NCI-H1930 (cell line): Measurements from ENCODE around the gene ARSG.

Source experiments
- DNase-seq, 2 experiments: peaks; one replicate each; lab custom pipeline; 2025; lab: John Stamatoyannopoulos, UW

Gene ARSG

DNA sequence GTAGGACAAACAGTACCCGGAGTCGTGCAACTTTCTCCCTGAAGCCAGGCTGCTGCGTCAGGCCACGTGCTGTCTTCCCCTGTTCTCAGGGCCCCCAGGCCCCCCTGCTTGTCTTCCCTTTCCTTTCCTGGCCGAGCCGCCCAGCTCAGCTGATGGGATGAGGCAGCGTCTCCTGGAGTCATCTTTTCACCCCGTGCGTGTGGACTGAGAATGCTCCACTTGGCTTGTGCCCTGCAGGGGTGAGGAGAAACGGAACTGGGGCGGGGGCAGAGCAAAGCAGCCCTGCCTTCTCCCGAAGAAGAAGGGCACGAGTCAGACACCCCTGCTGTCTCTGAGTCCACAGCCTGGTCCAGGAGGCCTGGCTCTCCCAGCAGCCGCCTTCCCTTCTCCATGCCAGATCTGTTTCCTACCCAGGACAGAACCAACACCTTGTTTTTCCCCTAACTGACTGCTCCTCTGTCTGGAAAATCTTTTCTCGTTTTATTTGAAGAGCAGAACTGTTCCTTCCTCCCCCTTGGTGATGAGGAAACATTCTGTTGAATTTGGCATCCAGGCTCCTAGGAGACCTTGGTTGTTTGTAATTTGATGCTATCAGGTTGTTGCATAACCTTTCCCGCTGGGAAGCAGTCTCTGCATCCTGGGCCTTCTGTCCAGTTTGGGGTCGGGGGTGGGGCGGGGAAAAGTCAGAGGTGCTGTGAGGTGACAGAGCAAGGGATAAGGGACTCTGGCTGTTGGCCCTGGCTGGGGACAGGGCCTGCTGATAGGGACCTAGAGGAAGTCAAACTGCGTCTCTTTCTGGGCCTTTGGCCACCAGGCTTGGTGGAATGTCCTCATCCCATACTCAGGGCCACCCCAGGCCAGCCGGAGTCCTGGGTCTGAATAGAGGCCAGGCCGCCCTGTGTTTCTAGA is 87.2 kb downstream of the ARSG start:
- DNase-seq: peak; percentile 12 to 36

DNA sequence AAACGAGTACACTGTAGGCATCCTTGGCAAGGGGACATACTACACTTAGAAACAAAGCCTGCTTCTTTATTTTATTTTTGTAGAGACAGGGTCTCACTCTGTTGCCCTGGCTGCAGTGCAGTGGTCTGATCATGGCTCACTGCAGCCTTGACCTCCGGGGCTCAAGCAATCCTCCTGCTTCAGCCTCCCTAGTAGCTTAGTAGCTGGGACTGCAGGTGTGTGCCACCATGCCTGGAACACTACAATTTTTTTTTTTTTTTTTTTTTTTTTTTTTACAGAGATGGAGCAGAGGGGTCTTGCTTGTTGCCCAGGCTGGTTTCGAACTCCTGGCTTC is 87.8 kb downstream of the ARSG start:
- DNase-seq: no peak

DNA sequence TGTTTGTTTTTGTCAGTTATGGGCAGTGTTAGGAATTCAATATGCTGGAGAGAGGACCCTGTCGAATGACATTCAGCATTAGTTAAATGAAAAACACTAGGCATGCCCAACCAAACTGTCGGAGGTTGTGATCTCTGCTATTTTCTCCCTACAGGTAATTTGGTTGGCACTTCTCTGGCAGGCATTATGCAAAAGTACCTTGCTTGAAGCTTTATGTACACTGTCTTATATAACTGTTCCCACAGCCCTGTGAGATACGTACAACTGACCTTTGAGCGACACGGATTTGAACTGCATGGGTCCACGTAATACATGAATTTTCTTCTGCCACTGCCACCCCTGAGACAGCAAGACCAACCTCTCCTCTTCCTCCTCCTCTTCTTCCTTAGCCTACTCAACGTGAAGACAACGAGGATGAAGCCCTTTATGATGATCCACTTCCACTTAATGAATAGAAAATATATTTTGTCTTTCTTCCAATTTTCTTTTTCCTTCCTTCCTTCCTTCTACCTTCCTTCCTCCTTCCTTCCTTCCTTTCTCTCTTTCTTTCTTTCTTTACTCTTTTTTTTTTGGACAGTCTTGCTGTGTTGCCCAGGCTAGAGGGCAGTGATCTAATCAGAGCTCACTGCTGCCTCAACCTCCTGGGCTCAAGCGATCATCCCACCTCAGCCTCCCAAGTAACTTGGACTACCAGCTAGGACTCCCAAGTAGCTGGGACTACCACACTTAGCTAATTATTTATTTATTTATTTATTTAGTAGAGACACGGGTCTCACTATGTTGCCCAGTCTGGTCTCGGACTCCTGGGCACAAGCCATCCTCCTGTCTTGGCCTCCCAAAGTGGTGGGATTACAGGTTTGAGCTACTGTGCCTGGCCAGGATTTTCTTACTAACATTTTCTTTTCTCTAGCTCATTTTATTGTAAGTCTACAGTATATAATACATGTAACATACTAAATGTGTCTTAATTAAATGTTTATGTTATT is 88.7 kb downstream of the ARSG start:
- no peak for DNase-seq

GRCh38 chr17:68381076-68381900 is 90.0 kb downstream of the ARSG start:
- DNase-seq: no peak

DNA sequence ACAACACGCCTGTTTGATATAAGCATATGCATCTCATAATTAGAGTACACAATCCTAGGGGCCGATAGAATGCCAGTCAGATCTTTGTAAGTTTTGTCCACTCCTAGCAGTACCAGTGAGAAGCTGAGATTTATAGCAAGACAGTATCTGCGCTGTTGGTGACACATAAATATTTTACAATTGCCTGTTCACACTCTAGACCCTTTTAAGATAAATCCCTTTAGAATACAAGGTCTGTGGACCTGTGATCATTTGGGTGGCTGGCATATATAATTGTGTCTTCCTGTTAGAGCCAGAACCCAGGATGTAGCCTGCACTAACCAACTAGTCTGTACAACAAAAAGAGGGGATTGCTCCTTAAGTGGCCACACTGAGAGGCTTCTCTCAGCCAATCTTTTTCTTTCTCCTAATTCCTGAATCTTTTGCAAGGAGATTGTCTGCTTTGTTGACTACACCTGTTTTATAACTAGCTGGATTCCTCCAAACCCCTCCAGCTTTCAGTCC is 91.3 kb downstream of the ARSG start:
- no peak for DNase-seq

DNA sequence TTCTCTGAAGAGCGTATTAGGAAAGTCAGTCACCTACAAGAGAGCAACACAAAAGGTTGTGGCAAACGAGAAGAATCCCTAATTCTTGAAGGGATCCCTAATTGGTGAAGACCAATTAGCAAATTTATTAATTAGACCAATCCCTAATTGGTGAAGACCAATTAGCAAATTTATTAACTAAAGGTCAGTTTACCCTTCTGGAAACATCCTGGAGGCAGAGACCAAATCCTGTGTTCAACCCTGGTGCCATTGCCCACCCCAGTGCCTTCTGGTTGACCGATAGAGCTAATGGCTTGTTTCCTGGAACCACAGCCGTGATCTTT is 91.8 kb downstream of the ARSG start:
- DNase-seq: no peak

GRCh38 chr17:68383443-68384321 is 92.4 kb downstream of the ARSG start:
- no peak for DNase-seq

DNA sequence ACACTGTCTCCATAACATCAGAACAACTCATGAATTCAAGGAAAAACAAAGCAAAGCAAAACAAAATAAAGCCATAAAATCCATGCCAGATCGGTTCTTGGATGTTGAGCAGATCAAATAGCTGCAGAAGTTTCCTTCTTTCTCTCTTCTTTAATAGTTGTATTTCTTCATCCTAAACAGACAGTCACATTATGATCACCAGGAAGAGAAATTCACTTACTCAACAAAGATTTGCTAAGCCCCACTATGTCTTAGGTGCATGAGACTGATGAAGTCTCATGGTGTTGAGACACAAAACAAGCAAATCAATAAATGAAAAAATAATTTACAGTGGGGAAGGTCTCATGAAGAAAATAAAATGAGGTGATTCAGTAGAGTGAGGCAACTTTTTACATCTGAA is 93.2 kb downstream of the ARSG start:
- DNase-seq: no peak

DNA sequence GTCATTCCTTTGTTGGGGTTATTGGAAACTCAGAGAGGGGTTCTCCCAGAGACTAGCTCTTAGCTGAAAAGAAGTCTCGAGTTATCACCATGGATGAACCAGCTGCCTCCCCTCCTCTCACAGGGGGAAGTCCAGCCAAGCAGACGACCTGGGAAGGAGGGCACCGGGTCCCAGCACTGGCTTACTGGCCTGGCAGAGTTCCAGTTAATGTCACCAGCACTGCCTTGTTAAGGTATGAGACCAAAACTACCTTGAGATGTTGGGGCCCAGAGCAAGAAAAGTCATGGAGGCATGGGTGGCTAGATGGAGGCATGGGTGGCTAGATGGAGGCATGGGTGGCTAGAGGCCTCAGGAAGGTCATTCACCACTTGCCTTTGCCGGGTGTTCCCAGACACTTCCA is 93.6 kb downstream of the ARSG start:
- DNase-seq: no peak

DNA sequence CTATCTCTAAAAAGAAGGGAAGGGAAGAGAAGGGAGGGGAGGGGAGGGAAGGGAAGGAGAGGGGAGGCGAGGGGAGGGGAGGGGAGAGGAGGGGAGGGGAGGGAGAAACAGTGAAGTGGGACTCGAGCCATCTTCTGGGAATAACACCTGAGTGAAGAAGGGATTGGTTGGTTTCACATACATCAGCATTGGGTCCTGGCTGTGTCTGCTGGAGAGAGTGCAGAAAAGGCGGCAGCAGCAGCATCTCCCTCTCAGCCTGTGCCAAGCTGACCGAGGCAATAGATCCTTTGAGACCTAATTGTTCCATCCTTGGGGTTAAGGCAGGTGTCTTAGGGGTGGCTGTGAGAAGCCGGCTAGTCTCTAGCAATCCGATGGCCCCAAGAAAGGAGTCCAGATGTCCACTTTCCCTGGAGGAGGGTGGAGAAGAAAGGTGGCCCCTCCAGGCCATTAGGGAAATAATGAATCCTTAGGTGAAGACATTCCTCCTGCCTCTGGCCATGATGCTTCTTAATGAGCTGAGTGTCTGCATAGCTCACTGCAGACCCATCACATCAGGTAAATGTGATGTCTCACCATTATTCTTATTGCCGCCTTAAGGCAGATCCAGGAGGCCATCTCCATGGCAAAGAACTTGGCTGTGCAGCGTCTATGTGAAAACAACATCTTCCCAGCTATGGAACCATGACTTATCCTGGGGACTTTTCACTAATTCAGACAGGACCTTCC is 94.4 kb downstream of the ARSG start:
- no peak for DNase-seq

GRCh38 chr17:68387435-68388218 is 96.3 kb downstream of the ARSG start:
- no peak for DNase-seq

GRCh38 chr17:68389041-68389440 is 97.7 kb downstream of the ARSG start:
- no peak for DNase-seq

- no peak for DNase-seq
Observed at GRCh38 chr17:68390888-68391545, 99.7 kb downstream of the ARSG start.

- DNase-seq: no peak
Observed at GRCh38 chr17:68391561-68392268, 100.4 kb downstream of the ARSG start.

DNA sequence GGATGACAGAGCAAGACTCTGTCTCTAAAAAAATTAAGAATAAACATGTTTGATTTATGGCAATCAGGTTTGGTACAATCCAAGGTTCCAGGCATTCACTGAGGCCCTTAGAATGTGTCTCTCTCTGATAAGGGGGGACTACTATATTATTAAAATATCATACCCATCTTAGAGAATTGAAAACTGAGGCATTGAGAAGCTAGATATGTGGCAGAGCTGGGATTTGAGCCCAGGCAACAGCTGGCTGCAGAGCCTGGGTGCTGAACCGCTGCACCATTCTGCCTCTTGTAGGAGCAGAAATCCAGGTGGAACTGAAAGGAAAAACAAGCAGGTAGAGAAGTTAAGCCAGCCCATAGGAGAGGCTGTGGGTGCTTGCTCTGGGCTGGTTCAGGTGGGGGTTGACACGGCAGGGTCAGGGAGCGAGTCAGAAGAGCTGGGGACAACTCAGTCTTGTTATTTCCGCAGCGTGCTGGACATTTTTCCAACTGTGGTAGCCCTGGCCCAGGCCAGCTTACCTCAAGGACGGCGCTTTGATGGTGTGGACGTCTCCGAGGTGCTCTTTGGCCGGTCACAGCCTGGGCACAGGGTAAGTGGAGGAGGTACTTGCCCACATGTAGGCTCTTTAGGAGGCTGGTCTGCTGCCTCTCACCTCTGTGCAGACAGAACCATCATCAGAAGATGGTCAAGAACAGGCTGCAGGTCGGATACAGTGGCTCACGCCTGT is 103.5 kb downstream of the ARSG start:
- no peak for DNase-seq

GRCh38 chr17:68396226-68397107 is 105.2 kb downstream of the ARSG start:
- DNase-seq: no peak

DNA sequence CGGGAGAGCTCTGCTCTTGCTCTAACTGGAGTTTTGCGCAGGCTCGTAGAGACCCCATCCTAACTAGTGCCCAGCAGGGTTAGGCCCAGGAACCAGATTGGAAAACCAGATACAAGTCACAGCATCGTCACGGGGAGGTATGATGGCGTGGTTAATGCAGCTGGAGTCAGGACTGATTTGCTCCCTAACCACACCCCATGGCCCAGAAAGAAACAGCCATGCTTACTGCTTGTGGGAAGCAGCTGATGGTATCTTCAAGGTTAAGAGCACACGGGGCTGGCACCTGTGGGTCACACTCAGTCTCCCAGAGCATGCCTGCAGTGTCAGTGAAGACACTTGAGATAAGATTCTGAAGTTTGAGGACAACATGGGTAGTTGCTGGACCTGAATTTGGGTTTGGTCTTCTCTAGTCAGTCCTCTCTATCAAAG is 105.8 kb downstream of the ARSG start:
- no peak for DNase-seq
